ENCODE data around the gene GAB1. TPM values are rescaled to one million over a fixed set of nuclear protein-coding genes. Genes with fewer than 3 reads are reported as not detected.

GAB1 gene
- total RNA-seq, 1 experiment from 2014 or later: 15.3 TPM

DNA sequence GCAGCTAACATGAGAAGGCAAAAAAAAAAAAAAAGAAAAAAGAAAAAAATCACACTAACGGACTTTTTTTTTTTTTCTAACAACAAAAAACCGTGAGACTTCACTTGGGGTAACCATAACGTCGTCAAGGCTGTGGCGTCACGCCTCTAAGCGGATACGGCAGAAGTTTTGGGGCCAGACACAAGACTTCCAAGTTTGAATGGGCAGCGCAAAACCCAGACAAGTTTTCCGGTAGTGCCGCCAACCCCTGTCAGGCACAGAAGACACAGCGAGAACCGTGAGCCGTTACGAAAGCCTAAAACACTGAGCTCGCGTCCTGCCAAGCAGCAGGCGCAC, 176.3 kb downstream of the GAB1 start:
- H3K27ac ChIP-seq (ENCODE audit: insufficient read length, low read depth, low read length): peak overlapping the region; percentile 90
- no peak overlapping the region for H4K8ac ChIP-seq (replicated peaks; ENCODE audit: insufficient read length, low read depth, low read length)
- H3K56ac ChIP-seq (ENCODE audit: insufficient read length, low read depth, low read length): no peak overlapping the region
- peaks cover 16 to 20% of the 10 kb centered on the region in 2 experiments for H3K4me1 Mint-ChIP-seq
- H3T11ph ChIP-seq (ENCODE audit: low read length): no peak overlapping the region
- H3K27ac Mint-ChIP-seq: peak overlapping the region; percentile 99 to 100 (median 99); a peak in 6 of 7 replicates
- TF ChIP-seq, protein P1, sequence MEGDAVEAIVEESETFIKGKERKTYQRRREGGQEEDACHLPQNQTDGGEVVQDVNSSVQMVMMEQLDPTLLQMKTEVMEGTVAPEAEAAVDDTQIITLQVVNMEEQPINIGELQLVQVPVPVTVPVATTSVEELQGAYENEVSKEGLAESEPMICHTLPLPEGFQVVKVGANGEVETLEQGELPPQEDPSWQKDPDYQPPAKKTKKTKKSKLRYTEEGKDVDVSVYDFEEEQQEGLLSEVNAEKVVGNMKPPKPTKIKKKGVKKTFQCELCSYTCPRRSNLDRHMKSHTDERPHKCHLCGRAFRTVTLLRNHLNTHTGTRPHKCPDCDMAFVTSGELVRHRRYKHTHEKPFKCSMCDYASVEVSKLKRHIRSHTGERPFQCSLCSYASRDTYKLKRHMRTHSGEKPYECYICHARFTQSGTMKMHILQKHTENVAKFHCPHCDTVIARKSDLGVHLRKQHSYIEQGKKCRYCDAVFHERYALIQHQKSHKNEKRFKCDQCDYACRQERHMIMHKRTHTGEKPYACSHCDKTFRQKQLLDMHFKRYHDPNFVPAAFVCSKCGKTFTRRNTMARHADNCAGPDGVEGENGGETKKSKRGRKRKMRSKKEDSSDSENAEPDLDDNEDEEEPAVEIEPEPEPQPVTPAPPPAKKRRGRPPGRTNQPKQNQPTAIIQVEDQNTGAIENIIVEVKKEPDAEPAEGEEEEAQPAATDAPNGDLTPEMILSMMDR (conservative IDR thresholded peaks at IDR 0.05): no peak
- H3K27me3 Mint-ChIP-seq (ENCODE audit: low read depth): peaks cover 2% of the 10 kb centered on the region; the same call in 1 of the 2 replicates
- H3K27me3 ChIP-seq (ENCODE audit: insufficient read depth, low read length): no peaks in the 10 kb centered on the region
- H3K9ac ChIP-seq (ENCODE audit: extremely low read depth, insufficient read length, low read length): peak overlapping the region; percentile 65
- H3K4me1 ChIP-seq (ENCODE audit: insufficient read depth, low read length): no peaks in the 10 kb centered on the region
- no peak overlapping the region for H4K91ac ChIP-seq (ENCODE audit: insufficient read length, low read depth, low read length)
- no peak overlapping the region for H2BK15ac ChIP-seq (ENCODE audit: low read depth, low read length)
- no peak overlapping the region for H4K5ac ChIP-seq (ENCODE audit: insufficient read length, low read depth, low read length)
- H3K14ac ChIP-seq (ENCODE audit: insufficient read depth, low read length): no peak overlapping the region
- H2AFZ ChIP-seq (ENCODE audit: low read length): peak overlapping the region; percentile 37
- no peak overlapping the region for H3K23ac ChIP-seq (ENCODE audit: insufficient read length, low read depth, low read length)
- H3K18ac ChIP-seq (ENCODE audit: insufficient read length, low read depth, low read length): no peak overlapping the region
- H4K20me1 ChIP-seq (ENCODE audit: control insufficient read depth, insufficient read depth, insufficient read length): no peaks in the 10 kb centered on the region
- no CpG with 5 or more reads among the region's 18 CpGs for WGBS (ENCODE audit: extremely low coverage, insufficient read length, low lambda C conversion rate)
- H3K4me3 Mint-ChIP-seq: peak overlapping the region; percentile 96 to 97
- no peaks in the 10 kb centered on the region for H3K9me3 Mint-ChIP-seq
- no peaks in the 10 kb centered on the region for H3K79me1 ChIP-seq (ENCODE audit: insufficient read depth, low read depth, low read length, poor library complexity, severe bottlenecking)
- H2BK12ac ChIP-seq (ENCODE audit: insufficient read length, low read depth, low read length): no peak overlapping the region
- no peak overlapping the region for H3K4ac ChIP-seq (ENCODE audit: low read depth, low read length)
- H3K23me2 ChIP-seq (ENCODE audit: insufficient read length, low read depth, low read length, poor library complexity, severe bottlenecking): no peaks in the 10 kb centered on the region
- H3K4me2 ChIP-seq (ENCODE audit: insufficient read depth, insufficient read length, low read length): peak overlapping the region; percentile 53
- H2BK120ac ChIP-seq (ENCODE audit: low read depth, low read length, poor library complexity, severe bottlenecking): no peak overlapping the region
- no peak overlapping the region for H2AK5ac ChIP-seq (ENCODE audit: insufficient read length, low read length)
- no peaks in the 10 kb centered on the region for H3K9me3 ChIP-seq (ENCODE audit: control insufficient read depth, low read depth, low read length)
- H2BK5ac ChIP-seq (ENCODE audit: insufficient read length, low read length): no peak overlapping the region
- H2BK20ac ChIP-seq (ENCODE audit: low read depth, low read length, poor library complexity, severe bottlenecking): no peak overlapping the region
- H3K36me3 Mint-ChIP-seq (ENCODE audit: insufficient read depth in 1 of 3, low read depth in 3 of 3): peaks cover 9 to 31% (median 29%) of the 10 kb centered on the region in 3 experiments; a peak in 6 of 7 replicates
- no peak for DNase-seq
- peaks cover 24% of the 10 kb centered on the region for H3K79me2 ChIP-seq (ENCODE audit: insufficient read depth, low read length)
